GM23338 (cell line): ENCODE results near the gene CEP89. TPM values are rescaled to one million over a fixed set of nuclear protein-coding genes. Genes with fewer than 3 reads are reported as not detected.

Experiments used
- ATAC-seq: fragments of 200-7000 bp; cut with Tn5 transposase; 3 replicates; pipeline ENCODE4 v1.9.1; 2020
- DNase-seq: peaks from one replicate; pipeline ENCODE4 v3.0.0-alpha.2; 2015; ENCODE audit warnings: low spot score
- H2AFZ ChIP-seq: fragments of 200-600 bp; sonication (generic); 2 replicates; pipeline ENCODE4 v1.8.0; 2016; ENCODE audit warnings: antibody characterized with exemption, mild to moderate bottlenecking, moderate library complexity
- H3F3A ChIP-seq: fragments of 200-600 bp; sonication (generic); replicated peaks from 2 replicates; pipeline ENCODE4 v1.8.0; 2017; ENCODE audit warnings: antibody characterized with exemption, mixed run types, low read depth
- H3K27ac ChIP-seq: fragments of 200-600 bp; sonication (generic); 2 replicates; pipeline ENCODE4 v1.6.1; 2016; ENCODE audit warnings: low read depth
- H3K27me3 ChIP-seq: fragments of 200-600 bp; sonication (generic); 2 replicates; pipeline ENCODE4 v1.8.0; 2016; ENCODE audit warnings: mild to moderate bottlenecking, mixed run types, moderate library complexity; ENCODE audit not compliant: insufficient read depth
- H3K36me3 ChIP-seq: fragments of 200-600 bp; sonication (generic); 2 replicates; pipeline ENCODE4 v1.8.0; 2016; ENCODE audit warnings: mild to moderate bottlenecking; ENCODE audit not compliant: insufficient read depth
- H3K4me1 ChIP-seq: fragments of 200-600 bp; sonication (generic); 2 replicates; pipeline ENCODE4 v1.8.0; 2016; ENCODE audit warnings: mild to moderate bottlenecking, moderate library complexity; ENCODE audit not compliant: insufficient read depth
- H3K4me2 ChIP-seq: fragments of 200-600 bp; sonication (generic); 2 replicates; pipeline ENCODE4 v1.7.1; 2017; ENCODE audit warnings: mixed run types
- H3K4me3 ChIP-seq: fragments of 200-600 bp; sonication (generic); 2 replicates; pipeline ENCODE4 v1.6.1; 2016; ENCODE audit warnings: mixed run types
- H3K79me2 ChIP-seq: fragments of 200-600 bp; sonication (generic); replicated peaks from 2 replicates; pipeline ENCODE4 v1.8.0; 2017; ENCODE audit warnings: mild to moderate bottlenecking; ENCODE audit not compliant: insufficient read depth
- H3K9me2 ChIP-seq: fragments of 200-600 bp; sonication (generic); 2 replicates; pipeline ENCODE4 v1.8.0; 2017; ENCODE audit not compliant: insufficient read depth
- H4K20me1 ChIP-seq: fragments of 200-600 bp; sonication (generic); replicated peaks from 2 replicates; pipeline ENCODE4 v1.8.0; 2017; ENCODE audit warnings: mild to moderate bottlenecking; ENCODE audit not compliant: insufficient read depth
- H3K27ac Mint-ChIP-seq: 2 replicates; pipeline ENCODE4 v1.8.0; 2020; ENCODE audit warnings: inconsistent platforms, mild to moderate bottlenecking, moderate library complexity, mixed read lengths
- H3K27me3 Mint-ChIP-seq: 3 replicates; pipeline ENCODE4 v1.8.0; 2022; ENCODE audit warnings: low read depth, mild to moderate bottlenecking, moderate library complexity, mixed read lengths, inconsistent platforms; ENCODE audit not compliant: insufficient read depth, poor library complexity
- H3K36me3 Mint-ChIP-seq: 3 replicates; pipeline ENCODE4 v1.8.0; 2021; ENCODE audit warnings: low read depth, mild to moderate bottlenecking, inconsistent platforms, moderate library complexity, mixed read lengths
- H3K4me1 Mint-ChIP-seq: 3 replicates; pipeline ENCODE4 v1.8.0; 2020; ENCODE audit warnings: mild to moderate bottlenecking, inconsistent platforms, mixed read lengths
- H3K4me3 Mint-ChIP-seq: 3 replicates; pipeline ENCODE4 v1.8.0; 2021; ENCODE audit warnings: moderate library complexity, mild to moderate bottlenecking, inconsistent platforms, mixed read lengths
- H3K9me3 Mint-ChIP-seq: 3 replicates; pipeline ENCODE4 v1.8.0; 2020; ENCODE audit warnings: moderate library complexity, mild to moderate bottlenecking, inconsistent platforms, mixed read lengths
- CREB1 ChIP-seq: fragments of 250-450 bp; sonication (Bioruptor Pico); IDR thresholded peaks from 2 replicates; pipeline ENCODE4 v1.5.0; 2020; ENCODE audit warnings: low read depth, mild to moderate bottlenecking, moderate library complexity
- CTCF ChIP-seq, 2 experiments: fragments of 200-600 bp in 1 of 2; sonication (generic) in 1 of 2; conservative IDR thresholded peaks; 2 replicates each; pipeline versions ENCODE4 v1.5.1 to v1.6.1; 2016 to 2017; ENCODE audit warnings: antibody characterized with exemption in 2 of 2, low read depth in 2 of 2, mild to moderate bottlenecking in 2 of 2, moderate library complexity in 1 of 2
- ETS1 ChIP-seq: IDR thresholded peaks from 2 replicates; pipeline ENCODE4 v1.6.1; 2016; ENCODE audit warnings: antibody characterized with exemption
- EZH2 ChIP-seq: fragments of 200-600 bp; sonication (generic); IDR thresholded peaks from one replicate; pipeline ENCODE4 v1.8.0; 2017; ENCODE audit warnings: antibody characterized with exemption, mild to moderate bottlenecking, low read depth; ENCODE audit not compliant: unreplicated experiment
- EZH2phosphoT487 ChIP-seq: fragments of 200-600 bp; sonication (generic); IDR thresholded peaks from one replicate; pipeline ENCODE4 v1.8.1; 2018; ENCODE audit warnings: antibody characterized with exemption; ENCODE audit not compliant: unreplicated experiment
- JUNB ChIP-seq: IDR thresholded peaks from one replicate; pipeline ENCODE4 v1.6.1; 2016; ENCODE audit warnings: antibody characterized with exemption; ENCODE audit not compliant: unreplicated experiment
- NANOG ChIP-seq: IDR thresholded peaks from 2 replicates; pipeline ENCODE4 v1.6.1; 2016; ENCODE audit warnings: antibody characterized with exemption, borderline replicate concordance
- POLR2AphosphoS5 ChIP-seq: IDR thresholded peaks from 2 replicates; pipeline ENCODE4 v1.6.1; 2016; ENCODE audit warnings: antibody characterized with exemption, low read depth
- STAT1 ChIP-seq: IDR thresholded peaks from one replicate; pipeline ENCODE4 v1.6.1; 2016; ENCODE audit warnings: antibody characterized with exemption; ENCODE audit not compliant: unreplicated experiment
- ZNF114 ChIP-seq: fragments of 250-450 bp; sonication (Bioruptor Pico); IDR thresholded peaks from 2 replicates; pipeline ENCODE4 v1.5.0; 2020; ENCODE audit warnings: mild to moderate bottlenecking, moderate library complexity
- ZNF331 ChIP-seq: fragments of 250-450 bp; sonication (Bioruptor Pico); IDR thresholded peaks from 2 replicates; pipeline ENCODE4 v1.5.0; 2020; ENCODE audit warnings: low read depth, mild to moderate bottlenecking, moderate library complexity
- polyA plus RNA-seq: library from polyadenylated mRNA; unstranded; fragments of >200 nt; fragmentation: Nextera tagmentation; extraction: Ambion mirVana; gene quantifications from 2 replicates; pipeline ENCODE4 v1.2.1, GENCODE V29; 2016
- total RNA-seq: library from RNA; depleted of rRNA; stranded (reverse); fragments of >200 nt; shearing (Covaris generic); gene quantifications from 2 replicates; pipeline ENCODE4 v1.2.3, GENCODE V29; 2014
- TF ChIP-seq, protein P1 (sequence below): IDR thresholded peaks from one replicate; pipeline ENCODE4 v1.6.1; 2018; ENCODE audit warnings: antibody characterized with exemption; ENCODE audit not compliant: unreplicated experiment

The CEP89 gene
- total and polyA plus RNA-seq, 2 experiments from 2014 or later = 13.4 to 17.5 TPM

- no peaks in the 10 kb centered on the region for H3K79me2 ChIP-seq
- H3K27me3 ChIP-seq = no peaks in the 10 kb centered on the region
- Mint-ChIP-seq H3K4me3 (no peak overlapping the region), H3K27ac (no peak overlapping the region), H3K27me3 (peaks cover 6% of the 10 kb centered on the region), H3K9me3 (no peaks in the 10 kb centered on the region), H3K36me3 (peaks cover 48% of the 10 kb centered on the region), H3K4me1 (no peaks in the 10 kb centered on the region; the same call in 2 of the 3 replicates)
- no peaks in the 10 kb centered on the region for H3K4me1 ChIP-seq
- no peak for TF ChIP-seq POLR2AphosphoS5
- no peak for TF ChIP-seq EZH2
- TF ChIP-seq EZH2phosphoT487 = no peak
- no peak for TF ChIP-seq CTCF (conservative IDR thresholded peaks at IDR 0.05; ENCODE audit: low read depth in 2 of 2)
- no peak for TF ChIP-seq STAT1
- H3K4me2 ChIP-seq = no peak overlapping the region
- H3F3A ChIP-seq = no peaks in the 10 kb centered on the region
- no peaks in the 10 kb centered on the region for H3K9me2 ChIP-seq
- H3K27ac ChIP-seq = no peak overlapping the region
- H3K36me3 ChIP-seq = no peaks in the 10 kb centered on the region
- H2AFZ ChIP-seq = no peak overlapping the region
- DNase-seq (no peak), ATAC-seq (no peak)
- no peaks in the 10 kb centered on the region for H4K20me1 ChIP-seq
- no peak overlapping the region for H3K4me3 ChIP-seq
Observed at GRCh38 chr19:32933571-32933970, 38.2 kb downstream of the CEP89 start.

GRCh38 chr19:32930567-32930966 lies 41.2 kb downstream of the CEP89 start:
- Histone ChIP-seq H4K20me1 (no peaks in the 10 kb centered on the region), H2AFZ (no peak overlapping the region), H3K27me3 (no peaks in the 10 kb centered on the region), H3K4me2 (no peak overlapping the region), H3F3A (no peaks in the 10 kb centered on the region), H3K27ac (no peak overlapping the region), H3K4me3 (no peak overlapping the region), H3K4me1 (no peaks in the 10 kb centered on the region), H3K79me2 (no peaks in the 10 kb centered on the region), H3K36me3 (no peaks in the 10 kb centered on the region; the same call in 1 of the 2 replicates), H3K9me2 (no peaks in the 10 kb centered on the region)
- Mint-ChIP-seq H3K36me3 (peaks cover 40% of the 10 kb centered on the region), H3K27me3 (peaks cover 8% of the 10 kb centered on the region), H3K4me3 (no peak overlapping the region), H3K27ac (no peak overlapping the region), H3K4me1 (no peaks in the 10 kb centered on the region; the same call in 2 of the 3 replicates), H3K9me3 (peaks cover 4% of the 10 kb centered on the region; the same call in 2 of the 3 replicates)
- ATAC-seq = no peak
- no peak for DNase-seq
- TF ChIP-seq POLR2AphosphoS5 = no peak
- TF ChIP-seq CREB1 (CRISPR knock-in tag) = no peak
- TF ChIP-seq JUNB = no peak
- no peak for TF ChIP-seq ETS1
- no peak for TF ChIP-seq STAT1
- TF ChIP-seq, protein P1, sequence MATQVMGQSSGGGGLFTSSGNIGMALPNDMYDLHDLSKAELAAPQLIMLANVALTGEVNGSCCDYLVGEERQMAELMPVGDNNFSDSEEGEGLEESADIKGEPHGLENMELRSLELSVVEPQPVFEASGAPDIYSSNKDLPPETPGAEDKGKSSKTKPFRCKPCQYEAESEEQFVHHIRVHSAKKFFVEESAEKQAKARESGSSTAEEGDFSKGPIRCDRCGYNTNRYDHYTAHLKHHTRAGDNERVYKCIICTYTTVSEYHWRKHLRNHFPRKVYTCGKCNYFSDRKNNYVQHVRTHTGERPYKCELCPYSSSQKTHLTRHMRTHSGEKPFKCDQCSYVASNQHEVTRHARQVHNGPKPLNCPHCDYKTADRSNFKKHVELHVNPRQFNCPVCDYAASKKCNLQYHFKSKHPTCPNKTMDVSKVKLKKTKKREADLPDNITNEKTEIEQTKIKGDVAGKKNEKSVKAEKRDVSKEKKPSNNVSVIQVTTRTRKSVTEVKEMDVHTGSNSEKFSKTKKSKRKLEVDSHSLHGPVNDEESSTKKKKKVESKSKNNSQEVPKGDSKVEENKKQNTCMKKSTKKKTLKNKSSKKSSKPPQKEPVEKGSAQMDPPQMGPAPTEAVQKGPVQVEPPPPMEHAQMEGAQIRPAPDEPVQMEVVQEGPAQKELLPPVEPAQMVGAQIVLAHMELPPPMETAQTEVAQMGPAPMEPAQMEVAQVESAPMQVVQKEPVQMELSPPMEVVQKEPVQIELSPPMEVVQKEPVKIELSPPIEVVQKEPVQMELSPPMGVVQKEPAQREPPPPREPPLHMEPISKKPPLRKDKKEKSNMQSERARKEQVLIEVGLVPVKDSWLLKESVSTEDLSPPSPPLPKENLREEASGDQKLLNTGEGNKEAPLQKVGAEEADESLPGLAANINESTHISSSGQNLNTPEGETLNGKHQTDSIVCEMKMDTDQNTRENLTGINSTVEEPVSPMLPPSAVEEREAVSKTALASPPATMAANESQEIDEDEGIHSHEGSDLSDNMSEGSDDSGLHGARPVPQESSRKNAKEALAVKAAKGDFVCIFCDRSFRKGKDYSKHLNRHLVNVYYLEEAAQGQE = no peak
- no peak for TF ChIP-seq EZH2
- TF ChIP-seq ZNF331 (CRISPR knock-in tag) = no peak
- no peak for TF ChIP-seq ZNF114 (CRISPR knock-in tag)
- TF ChIP-seq EZH2phosphoT487 = no peak
- TF ChIP-seq CTCF (conservative IDR thresholded peaks at IDR 0.05; ENCODE audit: low read depth in 2 of 2) = no peak
- no peak for TF ChIP-seq NANOG
